HG02884 (cell line): ENCODE measurements around the gene RRP1.

ENCODE experiments used
- ATAC-seq: cut with Tn5 transposase; IDR thresholded peaks from one replicate; pipeline ENCODE4 v1.9.1; 2021; ENCODE audit warnings: mild to moderate bottlenecking, moderate library complexity; ENCODE audit not compliant: unreplicated experiment

The RRP1 gene

DNA sequence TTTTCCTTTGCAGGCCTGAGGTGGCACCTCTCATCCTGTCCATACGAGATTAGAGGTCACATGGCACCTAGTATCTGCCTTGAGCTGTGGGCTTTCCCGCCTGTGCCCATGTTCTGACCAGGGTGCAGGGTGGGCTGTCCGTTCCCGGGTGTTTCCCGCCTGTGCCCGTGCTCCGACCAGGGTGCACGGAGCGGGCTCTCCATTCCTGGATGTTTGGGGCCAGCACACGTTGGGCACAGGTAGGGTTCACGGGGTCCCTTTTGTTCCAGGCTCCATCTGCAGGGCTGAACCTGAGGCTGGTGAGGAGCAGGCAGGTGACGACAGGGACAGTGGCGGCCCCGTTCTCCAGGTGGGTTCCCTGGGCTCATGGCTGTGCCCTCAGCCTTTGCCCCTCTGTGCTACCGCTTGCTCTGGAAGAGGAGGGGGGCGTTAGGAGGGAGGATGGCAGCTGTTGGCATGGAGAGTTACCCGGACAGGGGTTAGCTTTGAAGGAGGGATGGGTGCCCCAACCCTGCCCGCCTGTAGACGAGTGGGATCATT lies 10.0 kb downstream of the RRP1 start:
- no peak for ATAC-seq

- ATAC-seq: no peak
These were observed 10.7 kb downstream of the RRP1 start for GRCh38 chr21:43800124-43800523.

DNA sequence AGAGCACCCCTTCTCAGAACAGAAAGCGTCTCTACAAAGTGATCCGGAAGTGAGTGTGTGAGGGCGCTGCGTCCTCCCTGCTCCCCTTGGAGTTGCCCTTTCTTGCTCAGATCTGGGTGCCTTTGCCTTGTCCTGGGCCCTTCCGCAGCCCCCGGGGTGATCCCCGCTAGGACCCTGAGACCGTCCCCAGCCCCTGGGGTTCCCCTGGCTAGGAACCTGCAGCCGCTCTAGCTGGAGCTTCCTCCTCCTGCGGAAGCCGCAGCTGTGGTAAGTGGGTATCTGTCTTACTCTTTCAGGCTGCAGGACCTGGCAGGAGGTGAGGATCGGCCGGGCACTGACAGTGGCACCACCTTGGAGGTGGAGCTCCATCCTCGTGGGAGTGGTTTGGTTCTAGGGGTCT lies 11.2 kb downstream of the RRP1 start:
- no peak for ATAC-seq

- ATAC-seq: no peak
These were observed 11.8 kb downstream of the RRP1 start for GRCh38 chr21:43801006-43801783.

DNA sequence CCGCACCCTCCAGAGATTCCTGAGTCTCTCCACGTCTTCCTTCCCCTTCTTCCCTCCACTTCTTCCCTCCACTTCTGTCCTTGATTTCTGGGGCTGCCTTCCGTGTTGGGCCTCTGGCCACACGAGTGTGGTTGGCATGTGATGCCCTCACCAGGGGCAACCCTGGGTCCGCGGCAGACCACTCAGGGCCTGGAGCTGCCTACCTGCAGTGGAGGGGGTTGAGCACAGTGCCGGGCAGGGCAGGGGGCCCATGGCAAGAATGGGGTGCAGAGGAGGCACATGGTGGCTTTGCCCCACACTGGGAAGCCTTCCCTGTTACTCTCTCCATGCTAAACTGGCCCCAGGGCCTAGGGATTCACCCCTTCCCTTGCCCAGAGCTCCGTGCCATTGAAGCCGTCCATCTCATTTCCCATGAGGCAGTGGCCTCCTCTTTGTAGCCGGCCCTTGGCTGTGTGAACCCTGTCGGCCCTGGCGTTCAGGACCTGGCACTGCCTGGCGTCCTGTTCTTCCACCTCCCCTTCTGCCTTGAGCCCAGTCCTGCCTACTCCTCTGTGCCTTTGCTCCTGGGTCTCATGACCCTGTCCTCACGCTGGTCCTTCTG lies 13.4 kb downstream of the RRP1 start:
- no peak for ATAC-seq

DNA sequence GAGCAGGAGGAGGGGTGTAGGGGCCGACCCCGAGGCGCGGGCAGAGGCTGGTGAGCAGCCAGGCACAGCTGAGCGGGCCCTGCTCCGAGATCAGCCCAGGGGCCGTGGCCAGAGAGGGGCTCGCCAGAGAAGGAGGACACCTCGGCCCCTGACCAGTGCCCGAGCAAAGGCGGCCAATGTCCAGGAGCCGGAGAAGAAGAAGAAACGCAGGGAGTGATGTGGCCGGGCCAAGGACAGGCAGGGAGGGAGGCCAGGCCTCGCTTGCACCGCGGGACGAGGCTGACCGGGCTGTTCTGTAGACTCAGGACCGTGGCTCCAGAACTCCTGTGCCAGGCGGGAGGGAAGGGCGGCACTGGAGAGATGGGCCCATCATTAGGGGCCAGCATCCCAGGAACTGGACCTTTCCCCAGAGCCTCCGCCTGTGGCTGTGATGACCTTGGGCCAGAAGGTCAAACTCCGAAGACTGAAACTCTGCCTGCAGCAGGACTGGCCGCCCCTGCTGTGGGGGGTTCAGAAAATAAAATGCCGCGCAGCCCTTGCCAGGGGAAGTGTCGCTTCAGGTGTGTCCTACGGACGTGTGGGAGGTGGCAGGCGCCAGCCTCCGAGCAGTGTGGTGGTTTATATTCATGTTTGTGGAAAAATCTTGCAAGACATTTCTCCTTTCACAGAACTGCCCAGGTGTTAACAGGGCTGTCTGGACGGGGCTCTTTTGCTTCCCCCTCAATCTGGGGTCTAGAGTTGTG lies 14.4 kb downstream of the RRP1 start:
- no peak for ATAC-seq

GRCh38 chr21:43805275-43805800 lies 16.0 kb downstream of the RRP1 start:
- ATAC-seq: peak; percentile 75

DNA sequence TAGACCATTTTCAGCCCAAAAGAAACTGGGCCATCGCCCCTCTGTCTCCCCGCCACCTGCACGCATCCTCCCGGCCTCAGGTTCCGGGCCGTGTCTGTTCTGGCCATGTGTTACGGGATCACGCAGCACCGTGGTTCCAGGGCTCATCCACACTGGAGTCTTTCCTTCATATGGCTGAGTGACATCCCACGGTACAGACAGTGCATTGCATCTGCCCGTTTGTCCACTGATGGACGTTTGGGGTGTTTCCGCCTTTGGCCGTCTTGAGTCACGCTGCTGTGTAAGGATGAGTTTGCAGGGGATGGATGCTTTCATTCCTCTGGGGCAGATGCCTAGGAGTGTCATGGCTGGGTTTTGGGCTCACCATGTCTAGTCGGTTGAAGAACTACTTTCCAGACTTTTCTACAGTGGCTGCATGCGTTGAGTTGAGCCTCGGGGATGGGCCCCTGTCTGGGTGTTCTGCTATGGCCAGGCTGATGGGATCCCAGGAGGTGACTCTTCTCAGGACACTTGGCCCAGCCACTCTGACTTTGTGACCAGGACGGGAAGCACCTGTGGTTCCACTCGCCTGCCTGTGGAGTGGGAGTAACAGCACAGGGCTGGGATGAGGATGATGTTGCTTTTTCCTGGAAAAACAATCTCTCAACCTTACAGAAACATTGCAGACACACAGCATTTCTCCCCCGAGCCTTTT lies 16.8 kb downstream of the RRP1 start:
- ATAC-seq: no peak

- ATAC-seq: no peak
These were observed 19.0 kb downstream of the RRP1 start for GRCh38 chr21:43808367-43808766.

- ATAC-seq: no peak
These were observed 19.5 kb downstream of the RRP1 start for GRCh38 chr21:43808832-43809251.

GRCh38 chr21:43809346-43809799 lies 20.0 kb downstream of the RRP1 start:
- ATAC-seq: no peak

- no peak for ATAC-seq
These were observed 20.6 kb downstream of the RRP1 start for GRCh38 chr21:43809853-43810504.

- peak; percentile 54 for ATAC-seq
These were observed 21.3 kb downstream of the RRP1 start for GRCh38 chr21:43810505-43811261.

GRCh38 chr21:43811262-43812105 lies 22.1 kb downstream of the RRP1 start:
- no peak for ATAC-seq

GRCh38 chr21:43812139-43812821 lies 22.9 kb downstream of the RRP1 start:
- no peak for ATAC-seq

GRCh38 chr21:43812957-43813655 lies 23.7 kb downstream of the RRP1 start:
- ATAC-seq: no peak

DNA sequence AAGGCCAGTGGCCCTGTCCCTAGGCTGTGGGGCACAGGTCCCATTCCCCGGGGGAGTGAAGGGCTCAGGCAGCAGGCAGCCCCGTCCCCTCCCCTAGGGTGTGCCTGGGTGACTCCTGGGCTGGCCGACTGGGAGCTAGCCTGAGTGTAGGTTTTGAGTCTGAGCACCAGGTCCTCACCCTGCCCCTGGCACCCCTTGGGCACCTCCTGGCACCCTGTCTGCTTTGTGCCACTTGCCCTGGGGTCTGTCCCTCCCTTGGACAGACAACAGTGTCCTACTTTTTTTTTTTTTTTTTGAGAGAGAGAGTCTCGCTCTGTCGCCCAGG lies 24.2 kb downstream of the RRP1 start:
- no peak for ATAC-seq
